ENCODE measurements around the gene ARF1.
A peak's percentile ranks its signal among the peaks of the same experiment; 100 is the strongest.

ARF1 gene

DNA sequence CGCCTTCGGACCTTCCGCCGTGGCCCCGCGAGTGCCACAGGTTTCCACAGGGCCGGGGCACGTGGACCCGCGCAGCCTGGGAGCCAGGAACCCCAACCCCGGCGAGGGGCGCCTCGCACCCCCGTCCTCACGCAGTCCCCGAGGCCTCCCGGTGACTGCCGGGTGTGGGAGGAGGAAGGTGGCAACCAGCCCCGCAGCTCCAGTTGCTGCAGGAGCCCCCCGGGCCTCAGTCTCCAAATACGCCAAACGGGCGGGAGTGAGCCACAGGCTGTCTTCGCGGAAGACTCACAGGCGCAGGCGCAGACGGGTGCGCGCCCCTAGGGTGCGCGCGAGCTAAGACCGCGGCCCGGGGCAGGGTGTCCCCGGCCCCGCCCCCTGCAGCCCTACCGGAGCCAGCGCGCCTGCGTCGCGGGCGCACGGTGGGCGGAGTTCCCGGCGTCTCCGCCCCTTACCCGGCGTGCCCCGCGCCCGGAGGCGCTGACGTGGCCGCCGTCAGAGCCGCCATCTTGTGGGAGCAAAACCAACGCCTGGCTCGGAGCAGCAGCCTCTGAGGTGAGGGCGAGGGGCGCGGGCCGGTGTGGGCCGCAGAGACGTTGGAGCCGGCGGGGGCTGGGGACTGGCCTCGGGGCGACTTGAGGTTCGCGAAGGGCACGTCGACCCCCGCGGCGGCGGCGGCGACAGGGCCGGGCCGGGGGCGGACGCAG, at the start of gene ARF1:
ARF1 (plus strand) TSS at position 495 of the 704 bp plus-strand sequence. CDS start 14,407 bp downstream, outside the sequence.
- DNase-seq, result peak; percentile 74

- no peak for DNase-seq
Measured at GRCh38 chr1:228033376-228033775, 49.1 kb upstream of the ARF1 start.

GRCh38 chr1:228034954-228035837, 47.3 kb upstream of the ARF1 start:
- DNase-seq, result no peak

GRCh38 chr1:228035844-228036243, 46.7 kb upstream of the ARF1 start:
- no peak for DNase-seq

GRCh38 chr1:228036701-228037231, 45.7 kb upstream of the ARF1 start:
- no peak for DNase-seq

DNA sequence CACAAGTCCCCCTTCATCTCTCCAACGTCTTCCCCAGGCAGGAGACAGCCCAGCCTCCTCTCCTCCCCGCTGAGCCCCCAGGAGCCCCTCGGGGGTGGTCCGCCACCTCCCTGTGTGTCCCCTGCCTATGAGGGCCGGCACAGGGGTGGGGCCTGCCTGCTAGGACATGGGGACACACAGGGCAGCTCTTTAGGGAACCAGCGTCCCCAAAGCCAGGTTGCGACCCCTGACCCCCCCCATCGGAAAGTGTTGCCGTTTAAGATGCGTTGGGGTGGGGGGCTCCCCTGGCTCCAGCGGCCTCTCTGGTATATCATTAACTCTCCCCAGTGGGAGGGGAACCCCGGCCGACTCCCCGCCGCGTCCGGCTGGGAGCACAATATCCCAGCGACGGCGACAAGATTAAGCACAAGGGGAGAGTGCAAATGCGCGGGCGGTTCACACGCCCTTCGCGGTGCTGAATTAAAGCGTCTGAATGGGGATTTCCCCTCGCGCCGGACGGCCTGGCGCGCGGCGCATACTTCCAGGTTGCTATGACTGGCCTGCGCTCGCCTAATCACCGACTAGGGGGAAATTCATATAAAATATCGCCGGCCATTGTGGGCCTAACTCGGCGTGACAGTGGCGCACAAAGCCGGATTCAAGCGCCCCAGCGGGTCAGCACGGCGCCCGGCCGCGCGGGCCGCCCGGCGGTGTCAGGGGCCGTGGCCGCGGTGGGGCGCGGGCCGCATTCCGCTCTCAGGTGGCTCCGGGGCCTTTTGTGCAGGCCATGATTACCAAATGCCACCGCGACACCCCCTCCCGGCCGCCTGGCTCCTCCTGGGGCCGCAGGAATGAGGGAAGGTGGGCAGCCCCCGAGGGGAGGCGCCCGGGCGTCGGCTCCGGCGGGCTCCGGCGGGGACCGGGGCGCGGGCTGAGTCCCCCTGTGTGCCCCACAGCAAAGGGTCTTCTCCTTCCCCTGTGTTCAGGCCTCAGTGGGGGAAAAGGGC, 44.8 kb upstream of the ARF1 start:
- no peak for DNase-seq

GRCh38 chr1:228038387-228039005, 44.0 kb upstream of the ARF1 start:
- DNase-seq, result no peak

DNA sequence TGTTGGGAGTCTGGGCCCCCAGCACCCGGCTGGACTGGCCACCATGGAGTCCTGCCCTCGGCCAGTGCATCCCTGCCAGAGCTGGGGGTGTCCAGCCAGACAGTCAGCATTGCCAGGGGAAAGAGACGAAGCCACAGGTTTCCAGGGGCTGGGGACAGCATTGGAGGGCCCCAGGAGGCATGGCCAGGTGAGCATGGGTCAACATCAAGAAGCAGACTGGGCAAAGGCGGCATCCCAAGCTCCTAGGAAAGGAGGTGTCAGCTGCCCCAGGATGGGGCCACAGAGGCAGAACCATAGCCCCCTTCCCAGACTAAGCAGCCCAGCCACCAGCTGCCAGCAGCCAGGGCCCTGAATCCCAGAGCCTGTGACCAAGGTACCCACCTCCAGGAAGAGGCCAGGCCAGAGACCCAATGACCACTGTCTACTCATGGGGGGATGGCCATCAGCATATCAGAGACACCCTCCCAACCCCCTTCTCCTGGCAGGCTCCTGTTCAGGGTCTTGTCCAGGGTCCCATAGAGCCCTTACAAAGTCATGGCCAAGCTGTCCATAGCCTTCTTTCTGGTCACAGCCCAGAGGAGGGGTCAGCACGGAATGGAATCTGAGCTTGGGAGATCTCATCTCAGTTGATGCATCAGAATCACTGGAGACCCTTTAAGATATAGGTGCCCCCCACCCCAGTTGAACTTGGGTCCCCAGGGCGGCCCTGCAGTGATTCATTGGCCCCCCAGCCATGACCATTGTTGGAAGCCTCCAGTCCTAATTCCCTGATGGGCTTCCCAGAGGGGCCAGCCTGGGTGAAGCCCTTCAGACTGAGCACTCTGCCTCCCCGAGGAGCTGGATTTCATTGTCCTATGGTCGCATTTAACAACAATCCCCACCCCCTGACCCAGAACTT, 43.3 kb upstream of the ARF1 start:
- DNase-seq, result no peak

DNA sequence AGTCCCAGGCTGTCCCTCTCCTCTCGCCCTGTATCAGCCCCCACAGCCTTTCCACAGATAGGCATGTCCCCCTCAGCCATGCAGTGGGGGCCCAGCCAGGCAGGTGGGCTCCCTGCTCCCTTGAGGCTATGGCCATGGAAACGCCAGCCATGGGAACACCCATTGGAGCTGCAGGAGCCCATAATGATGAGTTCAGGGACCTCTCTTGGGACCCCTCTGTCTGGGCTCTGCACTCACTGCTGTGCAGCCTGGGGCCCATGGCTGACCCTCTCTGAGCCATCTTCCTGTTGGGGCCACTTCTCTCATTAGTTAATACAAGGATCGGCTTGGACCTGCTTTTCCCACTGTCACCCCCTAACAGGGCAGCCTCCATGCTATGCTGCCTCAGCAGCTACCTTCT, 42.5 kb upstream of the ARF1 start:
- DNase-seq, result no peak

DNA sequence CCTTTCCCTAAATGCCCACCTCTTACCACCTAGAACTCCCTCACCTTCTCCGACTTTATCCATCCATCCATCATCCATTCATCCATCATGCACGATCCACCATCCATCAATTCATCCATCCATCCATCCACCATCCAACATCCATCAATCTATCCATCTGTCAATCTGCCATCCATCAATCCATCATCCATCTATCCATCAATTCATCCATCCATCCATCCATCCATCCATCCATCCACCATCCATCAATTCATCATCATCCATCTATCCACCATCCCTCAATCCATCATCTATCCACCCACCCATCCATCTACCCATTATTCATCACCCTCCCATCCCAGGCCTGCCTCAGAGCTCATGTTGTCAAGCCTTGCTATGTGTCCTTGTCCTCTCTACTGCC, 41.2 kb upstream of the ARF1 start:
- no peak for DNase-seq

GRCh38 chr1:228042508-228042907, 40.0 kb upstream of the ARF1 start:
- no peak for DNase-seq

- no peak for DNase-seq
Measured at GRCh38 chr1:228043281-228043848, 39.1 kb upstream of the ARF1 start.

DNA sequence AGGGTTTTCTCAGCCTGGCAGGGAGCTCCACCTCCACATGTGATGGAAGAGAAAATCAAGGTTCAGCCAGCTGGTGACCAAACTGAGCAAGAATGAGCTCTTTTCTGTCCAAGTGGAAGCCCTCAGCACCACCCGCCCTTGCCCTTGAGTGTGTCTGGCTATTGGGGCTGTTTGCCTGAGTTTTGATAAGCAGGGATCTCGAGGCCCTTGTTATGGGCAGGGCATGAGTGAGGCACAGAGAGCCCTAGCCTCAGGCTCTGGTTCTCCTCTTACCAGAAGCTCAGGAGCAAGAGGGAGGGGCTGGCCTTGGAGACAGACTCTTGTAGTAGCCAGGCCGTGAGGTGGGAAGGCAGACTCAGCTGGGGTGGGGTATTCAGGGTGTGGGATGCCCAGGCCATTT, 37.5 kb upstream of the ARF1 start:
- DNase-seq, result no peak

DNA sequence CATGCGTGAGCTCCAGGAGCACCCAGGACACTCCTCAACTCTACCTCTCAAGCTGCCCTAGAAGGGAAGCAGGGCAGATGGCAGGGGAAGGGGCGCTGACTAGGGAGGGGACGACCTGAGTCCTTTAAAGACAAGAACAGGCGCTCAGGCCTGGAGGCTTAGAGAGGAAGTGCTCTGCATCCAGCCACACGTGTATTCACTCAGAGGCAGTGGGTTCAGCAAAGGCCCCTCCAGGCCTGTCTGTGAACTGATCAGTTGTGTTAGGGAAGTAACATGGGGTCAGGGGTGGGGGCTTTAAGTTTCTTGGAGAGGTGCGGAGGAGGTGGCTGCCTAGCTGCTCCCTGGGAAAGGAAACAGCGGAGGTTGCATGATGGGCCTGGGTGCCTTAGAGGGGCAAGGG, 37.1 kb upstream of the ARF1 start:
- DNase-seq, result no peak

- DNase-seq, result no peak
Measured at GRCh38 chr1:228045871-228046270, 36.6 kb upstream of the ARF1 start.

- no peak for DNase-seq
Measured at GRCh38 chr1:228046421-228047182, 35.9 kb upstream of the ARF1 start.

GRCh38 chr1:228047183-228047466, 35.4 kb upstream of the ARF1 start:
- no peak for DNase-seq

DNA sequence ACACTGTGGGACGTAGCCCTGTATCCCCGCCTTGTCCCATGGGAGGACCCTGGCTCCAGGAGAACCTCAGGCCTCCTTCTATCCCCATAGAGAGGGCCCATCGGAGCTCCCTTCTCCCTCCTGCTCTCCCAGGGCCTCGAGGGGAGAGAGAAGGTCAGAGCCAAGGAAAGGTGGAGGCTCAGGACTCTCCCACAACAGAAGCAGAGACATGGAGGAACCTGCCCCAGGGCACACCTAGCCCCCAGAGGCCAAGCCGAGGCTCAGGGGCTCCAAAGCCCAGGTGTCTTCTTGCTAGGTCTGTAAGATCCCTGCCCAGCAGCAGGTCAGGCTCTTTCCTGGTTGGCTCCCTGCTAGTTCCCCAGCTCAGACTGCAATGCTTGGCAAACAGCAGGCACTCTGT, 34.4 kb upstream of the ARF1 start:
- DNase-seq, result no peak

GRCh38 chr1:228048659-228049298, 33.7 kb upstream of the ARF1 start:
- DNase-seq, result no peak

All from NCI-H1417 treated with DMSO at 0.1 percent for 48 hours (cell line).